PC-3 (cell line): ENCODE results near the gene IARS2.

Source experiments
- CTCF ChIP-seq: fragments of 300-600 bp; sonication (generic); conservative IDR thresholded peaks from 2 replicates; pipeline ENCODE4 v1.5.1; 2017; ENCODE audit warnings: antibody characterized with exemption, low read depth, mild to moderate bottlenecking, low read length
- EZH2 ChIP-seq: fragments of 300-600 bp; sonication (generic); IDR thresholded peaks from one replicate; pipeline ENCODE4 v1.6.1; 2017; ENCODE audit warnings: antibody characterized with exemption, mild to moderate bottlenecking, low read length; ENCODE audit not compliant: unreplicated experiment
- EZH2phosphoT487 ChIP-seq: fragments of 300-600 bp; sonication (generic); IDR thresholded peaks from 2 replicates; pipeline ENCODE4 v1.6.1; 2018; ENCODE audit warnings: mild to moderate bottlenecking, antibody characterized with exemption, low read length, borderline replicate concordance

DNA sequence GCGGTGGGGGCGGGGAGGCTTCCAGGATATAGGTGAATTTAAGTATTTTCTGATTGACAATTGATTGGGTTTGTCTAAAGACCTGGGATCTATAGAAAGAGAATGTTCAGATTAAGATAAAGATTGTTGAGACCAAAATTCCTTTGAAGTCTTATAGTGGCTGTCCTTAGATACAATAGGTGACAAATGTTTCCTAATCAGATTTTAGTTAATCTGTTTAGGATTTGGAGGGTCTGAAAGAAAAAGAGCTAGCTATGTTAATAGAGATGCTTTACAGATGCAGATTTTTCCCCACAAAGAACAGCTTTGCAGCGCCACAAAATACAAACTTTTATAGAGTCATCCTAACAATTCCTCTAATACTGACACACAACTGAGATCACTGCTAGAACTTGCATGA is 33.1 kb upstream of the IARS2 start:
- TF ChIP-seq CTCF (no peak), EZH2 (no peak), EZH2phosphoT487 (no peak)
